HG03575 (cell line): Measurements from ENCODE around the gene ITPKA.
"Not testable (repeated sequence)": the region's sequence is repeated elsewhere in the genome, so short reads cannot be mapped to it uniquely, and the experiment has no call there.

Experiments used
- ATAC-seq: cut with Tn5 transposase; IDR thresholded peaks from one replicate; pipeline ENCODE4 v1.9.1; 2021; ENCODE audit not compliant: unreplicated experiment, insufficient number of reproducible peaks, low FRiP score; ENCODE audit errors: extremely low read depth

The ITPKA gene

DNA sequence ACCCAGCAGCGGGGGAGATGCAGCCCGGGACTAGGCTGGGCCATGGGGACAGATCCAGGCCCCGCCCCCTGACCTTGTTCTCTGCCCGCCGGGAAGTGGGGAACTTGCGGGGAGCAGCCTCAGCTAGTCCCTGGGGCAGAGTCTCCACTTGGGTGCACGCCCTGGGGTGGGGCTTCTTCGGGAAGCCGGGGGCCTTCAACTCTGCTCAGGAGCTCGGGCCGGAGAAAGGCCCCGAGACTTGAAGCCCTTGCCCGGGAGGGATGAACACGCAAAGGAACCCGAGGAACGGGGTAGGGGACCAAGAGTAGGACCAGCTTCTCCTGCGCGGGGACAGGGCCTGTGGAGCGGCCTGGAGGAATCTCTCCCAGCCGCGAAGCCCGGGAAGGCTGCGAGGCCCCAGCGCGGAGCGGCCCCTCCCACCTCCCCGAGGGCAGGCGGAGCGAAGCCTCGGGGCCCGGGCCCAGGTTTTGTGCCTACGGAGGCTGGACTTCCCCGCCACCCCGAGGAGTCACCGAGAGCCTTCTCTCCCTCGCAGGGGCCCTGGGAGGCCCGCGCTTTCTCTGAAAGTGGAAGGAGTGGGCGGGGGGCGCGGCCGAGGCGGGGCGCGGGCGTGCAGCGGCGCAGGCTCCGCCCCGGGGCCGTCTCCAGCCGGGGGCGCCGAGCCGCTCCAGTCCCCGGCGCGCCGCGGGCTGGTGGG, at the start of gene ITPKA:
Gene ITPKA, plus strand, starts transcription at position 670 of the 697 bp plus-strand sequence. CDS start 54 bp downstream, outside the sequence.
- no peak for ATAC-seq

DNA sequence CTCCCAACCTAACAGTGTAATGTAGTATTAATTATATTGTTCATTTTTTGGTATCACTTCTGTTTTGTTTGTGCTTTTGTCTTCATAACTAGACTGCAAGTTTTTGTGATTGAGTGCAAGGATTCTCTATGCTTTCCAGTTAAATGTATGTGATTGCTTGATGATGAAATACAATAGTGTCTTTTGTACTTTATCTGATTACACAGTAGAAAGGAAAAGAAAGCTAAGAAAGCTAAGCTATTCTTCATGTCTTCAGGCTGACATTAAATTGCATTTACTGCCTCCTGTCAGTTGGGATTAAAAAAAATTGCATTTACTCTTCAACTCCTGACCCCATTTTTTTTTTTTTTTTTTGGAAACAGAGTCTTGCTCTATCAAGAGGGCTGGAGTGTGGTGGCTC, 48.3 kb upstream of the ITPKA start:
- ATAC-seq, result no peak

DNA sequence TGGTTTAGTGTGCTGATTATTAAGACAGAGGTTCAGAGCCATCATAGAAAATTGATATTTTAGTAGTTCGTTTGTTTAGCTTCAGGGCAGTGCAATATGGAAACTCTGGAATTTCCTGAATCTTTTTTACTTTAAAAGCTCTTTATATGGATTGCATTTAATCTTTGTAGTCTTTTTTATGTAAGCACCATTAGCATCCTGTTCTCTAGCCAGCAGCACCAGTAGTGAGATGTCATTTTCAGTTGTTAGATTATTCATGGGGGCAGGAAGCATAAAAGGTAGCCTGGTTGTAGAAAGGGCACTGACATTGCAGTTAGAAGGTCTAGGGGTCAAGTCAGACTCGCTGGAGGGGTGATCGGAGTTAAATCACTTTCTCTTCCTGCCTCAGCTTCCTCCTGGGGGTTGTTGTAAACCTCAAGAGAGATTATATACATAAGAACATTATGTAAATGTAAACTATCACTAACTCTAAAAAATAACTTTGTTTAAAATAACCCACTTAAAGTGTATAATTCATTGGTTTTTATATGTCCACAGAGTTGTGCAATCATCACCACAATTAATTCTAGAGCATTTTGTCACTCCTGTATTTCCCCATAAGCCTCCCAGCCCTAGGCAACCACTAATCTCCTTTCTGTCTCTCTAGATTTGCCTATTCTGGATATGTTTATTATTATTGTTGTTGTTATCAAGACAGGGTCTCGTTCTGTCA, 31.4 kb upstream of the ITPKA start:
- ATAC-seq, result no peak

DNA sequence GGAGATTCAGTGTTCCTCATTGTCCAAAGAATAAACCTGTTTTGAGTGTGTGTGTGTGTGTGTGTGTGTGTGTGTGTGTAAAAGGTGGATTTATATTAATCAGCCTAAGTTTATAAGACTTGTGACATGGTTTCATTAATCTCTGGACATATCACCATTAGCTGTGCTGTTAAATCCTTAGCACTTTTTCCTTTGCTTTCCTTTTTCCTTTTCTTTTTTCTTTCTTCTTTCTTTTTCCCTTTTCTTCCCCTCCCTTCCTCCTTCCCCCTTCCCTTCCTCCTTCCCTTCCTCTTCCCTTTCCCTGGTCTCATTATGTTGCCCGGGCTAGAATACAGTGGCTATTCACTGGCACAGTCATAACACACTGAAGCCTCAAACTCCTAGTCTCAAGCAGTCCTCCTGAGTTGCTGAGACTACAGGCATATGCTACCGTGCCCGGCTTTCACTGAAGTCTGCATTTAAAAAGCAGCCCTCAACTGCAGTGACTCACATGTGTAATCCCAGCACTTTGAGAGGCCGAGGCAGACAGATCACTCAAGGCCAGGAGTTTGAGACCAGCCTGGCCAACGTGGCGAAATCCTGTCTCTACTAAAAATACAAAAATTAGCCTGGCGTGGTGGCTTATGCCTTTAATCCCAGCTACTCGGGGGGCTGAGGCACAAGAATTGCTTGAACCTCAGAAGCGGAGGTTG, 28.6 kb upstream of the ITPKA start:
- no peak for ATAC-seq

DNA sequence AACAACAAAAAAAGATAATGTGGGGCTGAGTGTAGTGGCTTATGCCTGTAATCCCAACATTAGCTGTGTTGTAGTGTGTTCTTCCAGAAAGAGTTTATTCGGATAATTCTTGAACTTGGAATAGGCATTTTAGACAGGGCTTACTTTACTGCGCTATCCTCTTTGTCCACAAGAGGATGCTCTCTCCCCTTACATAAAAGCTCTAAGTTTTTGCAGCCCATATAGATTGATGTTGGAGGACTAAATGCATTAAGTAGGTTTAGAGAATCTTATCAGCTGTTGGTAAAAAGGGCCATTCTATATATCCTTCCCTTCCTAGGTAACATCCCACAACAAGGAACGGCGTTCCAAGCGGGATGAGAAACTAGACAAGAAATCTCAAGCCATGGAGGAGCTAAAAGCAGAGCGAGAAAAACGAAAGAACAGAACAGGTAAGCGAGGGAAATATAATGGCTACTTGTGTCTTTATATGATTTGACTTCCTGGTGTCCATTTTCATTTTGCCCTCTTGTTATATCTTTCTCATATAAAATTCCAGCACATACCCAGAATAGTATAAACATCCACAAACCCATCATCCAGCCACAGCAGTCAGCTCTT, 27.8 kb upstream of the ITPKA start:
- ATAC-seq, result no peak

DNA sequence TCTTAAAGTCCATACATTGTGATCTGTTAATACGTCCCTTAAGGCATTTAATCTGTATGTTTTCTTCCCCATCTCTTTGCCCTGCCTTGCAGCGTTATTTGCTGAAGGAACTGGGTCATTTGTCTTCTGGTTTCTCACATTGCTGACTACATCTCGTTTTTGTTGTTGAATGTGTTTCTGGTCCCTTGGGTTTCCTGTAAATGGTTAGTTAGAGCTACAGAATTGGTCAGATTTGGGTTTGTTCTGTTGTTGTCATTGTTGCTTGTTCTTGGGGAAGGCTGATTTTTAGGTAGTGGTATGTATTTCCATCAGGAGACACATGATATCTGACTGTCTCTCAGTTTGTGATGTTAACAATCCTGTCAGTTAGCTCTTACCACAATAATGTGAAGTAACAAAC, 27.0 kb upstream of the ITPKA start:
- no peak for ATAC-seq

DNA sequence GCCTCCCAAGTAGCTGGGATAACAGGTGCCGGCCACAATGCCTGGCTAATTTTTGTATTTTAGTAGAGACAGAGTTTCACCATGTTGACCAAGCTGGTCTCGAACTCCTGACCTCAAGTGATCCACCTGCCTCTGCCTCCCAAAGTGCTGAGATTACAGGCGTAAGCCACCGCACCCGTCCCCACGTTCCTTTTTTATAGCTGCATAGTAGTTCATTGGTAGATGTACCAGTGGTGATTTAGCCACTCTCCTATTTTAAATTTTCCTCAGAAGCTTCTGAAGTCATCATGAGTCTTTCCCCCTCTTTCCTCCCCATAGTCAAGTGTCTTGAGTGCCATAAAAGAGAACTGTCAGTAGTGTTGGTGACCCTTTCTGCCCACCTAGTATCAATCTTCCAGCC, 24.0 kb upstream of the ITPKA start:
- ATAC-seq, result not testable (repeated sequence)

DNA sequence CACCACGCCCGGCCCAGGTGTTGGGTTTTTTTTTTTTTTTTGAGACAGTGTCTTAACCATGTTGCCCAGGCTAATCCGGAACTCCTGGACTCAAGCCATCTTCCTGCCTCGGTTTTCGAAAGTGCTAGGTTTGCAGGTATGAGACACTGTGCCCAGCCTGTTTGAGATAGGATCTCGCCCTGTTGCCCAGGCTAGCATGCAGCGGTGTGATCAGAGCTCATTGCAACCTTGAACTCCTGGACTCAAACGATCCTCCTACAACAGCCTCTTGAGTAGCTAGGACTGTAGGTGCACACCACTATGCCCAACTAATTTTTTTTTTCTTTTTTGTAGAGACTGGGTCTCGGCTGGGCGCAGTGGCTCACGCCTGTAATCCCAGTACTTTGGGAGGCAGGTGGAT, 20.3 kb upstream of the ITPKA start:
- ATAC-seq, result no peak

DNA sequence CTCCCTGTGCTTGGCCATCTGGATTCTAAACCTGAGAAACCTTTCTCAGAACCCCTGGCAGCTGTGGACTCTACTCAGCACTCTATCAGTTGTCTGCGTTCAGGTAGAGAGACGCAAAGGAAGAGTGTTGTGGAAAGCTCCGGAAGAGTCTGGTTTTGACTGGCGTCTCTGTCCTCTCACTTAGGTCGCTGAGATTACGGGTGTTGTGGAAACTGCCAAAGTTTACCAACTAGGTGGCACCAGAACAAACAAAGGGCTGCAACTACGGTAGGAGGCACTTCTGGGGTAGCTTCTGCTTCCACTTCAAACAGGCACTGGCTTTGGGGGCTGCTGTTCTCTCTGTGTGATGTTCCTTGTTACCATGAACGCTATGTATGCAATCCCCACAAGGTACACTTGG, 19.2 kb upstream of the ITPKA start:
- no peak for ATAC-seq

DNA sequence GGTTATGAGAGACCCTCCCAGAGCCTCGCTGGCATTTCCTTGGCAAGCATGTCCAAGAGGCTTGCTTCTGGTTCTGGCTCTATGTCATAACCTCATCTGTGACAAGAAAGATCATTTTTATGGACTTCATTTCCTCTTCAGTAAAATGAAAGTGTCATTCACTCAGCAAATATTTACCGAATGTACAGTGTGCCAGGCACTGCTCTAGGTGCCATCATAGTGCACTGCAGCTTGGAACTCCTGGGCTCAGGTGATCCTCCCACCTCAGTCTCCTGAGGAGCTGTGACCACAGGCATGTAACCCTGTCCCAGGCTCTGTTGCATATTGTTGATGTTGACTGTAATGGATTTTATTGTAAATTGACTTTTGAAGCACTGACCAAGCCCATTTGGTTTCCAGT, 18.7 kb upstream of the ITPKA start:
- ATAC-seq, result no peak

DNA sequence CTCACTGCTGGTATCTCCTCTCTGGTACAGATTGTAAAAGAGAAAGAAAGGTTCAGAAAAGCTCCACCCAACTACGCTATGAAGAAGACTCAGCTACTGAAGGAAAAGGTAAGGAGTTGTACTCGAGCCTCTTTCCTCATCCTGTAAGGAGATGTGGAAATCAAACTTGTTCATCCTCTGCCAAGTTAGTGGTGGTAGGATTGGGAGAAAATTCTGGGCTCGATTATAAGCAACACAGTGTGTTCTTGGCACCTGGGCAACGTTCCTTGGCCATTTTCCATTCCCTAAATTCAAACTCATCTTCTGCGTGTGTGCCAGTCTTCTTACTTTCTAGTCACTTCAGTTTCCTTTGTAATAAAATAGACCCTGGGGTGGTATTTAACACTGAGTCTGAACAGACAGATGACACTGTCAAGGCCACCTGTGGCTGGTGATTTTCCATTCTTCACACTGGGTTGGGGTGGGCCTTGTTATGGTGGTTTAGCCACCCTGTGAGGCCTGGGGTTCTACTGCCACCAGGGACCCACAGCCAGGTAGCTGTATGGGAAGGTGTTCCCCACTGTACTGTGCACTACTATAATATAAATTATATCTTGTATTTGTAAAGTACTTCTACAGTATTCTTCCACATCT, 17.1 kb upstream of the ITPKA start:
- no peak for ATAC-seq

DNA sequence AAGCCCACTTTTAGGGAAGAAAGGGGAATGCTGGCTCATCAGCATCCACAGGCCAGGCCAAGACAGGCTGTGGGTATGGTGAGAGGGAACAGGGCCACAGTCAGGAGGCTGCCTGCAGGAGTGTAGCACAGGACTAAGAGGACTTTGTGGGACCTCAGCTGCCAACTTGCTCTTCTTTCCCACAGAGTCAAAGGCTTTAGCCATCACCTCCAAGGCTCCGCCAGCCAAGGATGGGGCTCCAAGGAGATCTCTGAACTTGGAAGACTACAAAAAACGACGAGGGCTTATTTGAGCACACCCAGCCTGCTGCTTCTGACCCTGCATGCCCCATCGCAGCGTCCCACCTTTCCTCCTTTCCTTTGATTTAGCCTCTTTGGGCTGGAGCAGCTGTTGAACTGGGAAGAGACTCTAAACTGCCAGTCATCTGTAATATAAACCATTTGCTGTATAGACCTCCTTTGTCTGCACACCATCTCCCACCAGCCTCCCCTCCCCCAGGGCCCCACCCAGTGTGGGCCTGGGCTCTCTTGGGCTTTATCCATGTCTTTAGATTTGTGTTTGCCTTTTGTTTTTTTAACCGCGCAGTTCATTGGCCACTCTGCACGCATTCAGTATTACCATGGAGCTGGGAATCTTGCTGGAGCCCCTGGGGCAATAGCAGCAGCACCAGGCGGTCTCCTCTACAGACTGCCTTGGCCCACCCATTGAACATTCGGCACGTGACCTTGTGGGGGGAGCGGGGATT, 13.1 kb upstream of the ITPKA start:
- no peak for ATAC-seq

DNA sequence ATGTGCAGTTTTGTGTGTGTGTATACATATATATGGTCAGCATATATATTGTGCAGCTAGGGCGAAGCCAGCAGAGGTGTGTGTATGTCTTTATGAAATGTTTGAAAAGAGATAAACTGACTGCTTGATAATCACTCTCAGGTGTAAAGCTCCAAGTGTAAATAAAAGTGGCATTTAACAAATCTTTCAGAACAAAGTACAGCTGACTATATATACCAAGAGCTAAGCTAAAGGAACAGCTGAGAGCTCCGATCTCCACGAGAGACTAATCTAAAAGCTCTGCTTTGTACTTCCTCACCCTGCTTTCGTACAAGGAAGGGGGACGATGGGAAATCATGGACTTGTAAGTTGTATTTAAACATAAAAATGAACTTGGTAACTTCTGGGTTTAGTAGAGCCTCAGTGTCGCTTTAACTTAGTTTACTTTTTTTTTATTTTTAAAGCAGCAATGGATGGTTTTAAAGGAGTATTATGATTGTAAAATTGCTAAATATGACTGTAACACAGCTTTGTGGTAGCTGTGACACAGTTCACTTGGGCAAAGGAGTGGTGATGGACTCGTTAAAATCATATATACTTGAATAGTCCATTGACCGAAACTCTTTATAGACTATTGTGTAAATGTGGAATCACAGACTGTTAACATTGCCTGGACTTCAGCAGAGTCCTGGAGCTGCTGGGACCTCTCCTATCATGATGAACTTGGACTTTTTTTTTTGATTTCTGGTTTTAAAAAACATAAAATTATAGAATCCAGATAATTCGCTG, 11.4 kb upstream of the ITPKA start:
- no peak for ATAC-seq

DNA sequence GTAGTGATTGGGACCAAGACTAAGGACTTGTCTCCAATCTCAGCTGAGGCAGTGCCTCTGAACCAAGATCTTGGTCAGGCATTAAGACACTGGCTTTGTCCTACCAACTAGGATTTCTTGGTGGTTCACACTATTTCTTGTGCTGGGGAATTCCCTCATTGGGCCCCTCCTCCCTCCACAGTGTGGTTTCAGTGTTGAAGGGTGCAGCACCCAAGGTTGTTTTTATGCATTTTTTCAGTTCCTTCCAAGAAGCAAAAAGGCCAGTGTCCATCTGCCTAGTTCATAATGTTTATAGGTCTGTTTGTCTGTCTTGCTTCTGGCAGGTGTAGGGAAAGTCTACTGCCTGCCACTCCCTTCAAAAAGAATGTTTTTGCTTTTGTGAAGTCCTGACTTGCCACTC, 10.6 kb upstream of the ITPKA start:
- ATAC-seq, result no peak

DNA sequence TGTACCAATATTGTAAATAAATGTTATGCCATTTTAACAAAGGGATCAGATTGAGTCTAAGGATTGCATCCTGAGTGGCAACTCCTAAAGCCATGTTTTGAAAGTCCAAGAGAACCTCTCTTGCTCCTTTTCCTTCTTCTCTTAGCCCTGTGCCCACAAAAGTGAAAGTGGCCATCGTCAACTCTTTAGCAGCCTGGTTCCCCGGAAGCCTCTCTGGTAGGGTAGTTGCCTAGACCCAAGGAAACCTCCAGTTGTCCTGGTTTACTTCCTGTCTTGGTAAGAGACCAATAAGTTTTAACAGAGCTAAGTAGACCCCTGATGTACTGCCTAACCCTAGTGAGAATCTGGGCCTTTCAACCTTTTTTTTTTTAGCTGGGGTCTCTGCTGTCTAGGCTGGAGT, 10.2 kb upstream of the ITPKA start:
- no peak for ATAC-seq

DNA sequence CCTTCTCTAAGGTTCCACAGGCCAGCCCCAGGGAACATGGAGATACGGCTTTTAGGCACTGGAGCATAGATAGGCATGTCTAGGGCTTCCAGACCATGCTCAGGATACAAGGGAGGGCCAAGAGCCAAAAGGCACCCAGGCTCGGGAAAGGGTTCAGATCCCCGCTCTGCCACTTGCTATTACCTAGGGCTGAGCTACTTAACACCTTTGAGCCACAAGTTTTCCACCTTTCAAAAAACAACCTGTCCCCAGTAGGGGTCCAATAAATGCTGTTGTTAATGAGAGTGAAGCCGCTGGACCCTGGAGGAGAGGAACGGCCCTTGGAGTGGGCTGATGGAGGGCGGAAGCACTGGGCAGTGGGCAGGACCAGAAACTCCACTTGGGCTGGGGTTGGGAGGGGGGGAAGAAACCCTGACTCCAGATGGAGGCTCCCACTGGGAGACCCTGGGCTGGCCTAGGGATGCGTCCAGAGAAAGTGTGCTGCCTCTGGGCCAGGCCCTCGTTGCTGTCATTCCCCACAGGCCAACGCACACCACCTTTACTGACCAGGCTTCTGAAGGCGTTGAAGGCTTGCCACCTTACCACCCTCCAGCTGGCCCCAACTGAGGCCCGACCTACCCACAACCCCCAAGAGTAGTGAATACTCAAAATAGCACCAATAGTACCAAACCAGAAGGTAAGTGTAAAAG, 8.6 kb upstream of the ITPKA start:
- ATAC-seq, result no peak

DNA sequence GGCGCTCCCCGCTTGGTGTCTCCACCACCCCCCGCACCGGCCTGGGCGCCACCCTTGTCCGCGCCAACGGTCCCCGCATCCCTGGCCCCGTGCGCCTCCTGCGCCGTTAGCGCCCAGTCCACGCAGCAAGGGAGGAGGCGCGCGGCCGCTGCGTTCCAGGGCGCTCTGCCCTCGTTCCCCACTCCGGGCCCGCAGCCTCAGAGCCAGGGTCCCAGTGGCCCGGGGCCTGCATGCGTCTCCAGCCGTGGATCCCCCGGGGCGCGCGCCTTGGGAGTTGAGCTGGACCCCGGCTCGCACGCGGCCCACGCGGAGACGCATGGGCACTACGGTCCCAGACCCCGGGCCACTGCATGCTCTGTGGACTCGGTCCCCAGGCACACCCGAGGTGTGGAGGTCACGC, 7.4 kb upstream of the ITPKA start:
- no peak for ATAC-seq

DNA sequence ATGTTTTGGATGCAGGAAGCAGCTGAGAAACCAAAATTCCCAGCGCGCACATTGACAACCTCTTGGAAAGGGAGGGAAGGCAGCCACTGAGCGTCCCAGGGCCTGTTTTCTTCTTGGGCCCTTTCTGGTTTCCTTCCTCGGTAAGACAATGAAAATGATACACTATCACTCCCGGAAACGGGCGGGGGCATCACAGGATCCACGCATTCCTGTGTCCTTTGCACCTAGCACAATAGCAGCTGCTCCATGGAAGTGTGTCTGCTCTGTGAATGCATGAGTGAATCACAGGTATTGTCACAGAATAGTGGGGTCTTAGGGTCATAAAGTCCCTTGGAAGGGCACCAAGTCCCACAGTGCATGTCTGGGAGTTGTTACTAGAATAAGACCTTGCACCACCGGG, 6.3 kb upstream of the ITPKA start:
- no peak for ATAC-seq
